ENCODE measurements around the gene CFD.
"Not testable (repeated sequence)": the region's sequence is repeated elsewhere in the genome, so short reads cannot be mapped to it uniquely, and the experiment has no call there.

CFD gene

DNA sequence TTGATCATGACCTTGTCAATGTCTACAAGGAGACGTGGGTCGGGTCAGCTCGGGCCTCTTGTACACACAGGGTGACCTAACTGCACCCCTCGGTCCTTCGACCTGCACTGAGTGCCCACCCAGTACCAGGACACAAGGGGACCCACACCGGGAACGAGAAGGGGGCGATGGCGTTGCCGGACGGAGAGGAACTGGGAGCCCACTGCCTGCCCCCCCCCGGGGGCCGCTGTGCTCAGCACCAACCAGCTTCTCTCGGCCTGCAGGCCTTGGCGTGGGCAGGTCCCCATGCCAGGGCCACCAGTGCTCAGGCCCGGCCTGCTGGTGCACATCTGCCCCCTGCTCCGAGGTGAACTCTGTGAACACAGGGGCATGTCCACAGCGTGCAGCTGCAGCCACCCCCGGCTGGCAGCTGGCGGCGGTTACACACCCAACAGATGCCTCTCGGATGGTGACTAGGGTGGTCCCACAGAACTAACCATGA lies 14.1 kb downstream of the CFD start:
- no peak for DNase-seq

DNA sequence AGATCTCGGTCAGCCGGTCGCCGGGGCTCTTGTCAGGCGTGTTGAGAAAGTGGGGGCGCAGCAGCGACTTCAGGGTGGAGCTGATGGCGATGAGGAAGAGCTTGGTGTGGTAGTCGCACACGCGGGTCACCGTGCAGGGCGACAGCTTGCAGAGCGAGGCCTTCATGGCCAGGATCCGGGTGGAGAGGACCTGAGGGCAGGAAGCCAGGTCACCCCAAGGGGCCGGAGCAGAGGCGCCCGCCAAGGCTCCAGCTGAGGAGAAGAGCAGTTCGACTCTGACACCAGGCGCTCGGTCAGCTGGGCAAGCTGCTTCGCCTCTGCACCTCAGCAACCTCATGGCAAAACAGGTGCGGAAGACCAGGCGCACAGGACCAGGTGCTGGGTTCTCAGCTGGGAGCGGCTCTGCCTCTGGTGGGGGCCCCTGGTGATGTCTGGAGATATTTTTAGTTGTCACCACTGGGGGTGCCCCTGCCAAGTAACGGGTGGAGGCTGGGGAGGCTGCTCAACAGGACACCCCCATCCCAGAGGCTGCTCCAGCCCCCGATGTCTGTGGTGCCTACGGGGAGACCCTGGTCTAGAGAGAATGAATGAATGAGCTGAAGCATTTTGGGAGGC lies 15.9 kb downstream of the CFD start:
- no peak for DNase-seq

DNA sequence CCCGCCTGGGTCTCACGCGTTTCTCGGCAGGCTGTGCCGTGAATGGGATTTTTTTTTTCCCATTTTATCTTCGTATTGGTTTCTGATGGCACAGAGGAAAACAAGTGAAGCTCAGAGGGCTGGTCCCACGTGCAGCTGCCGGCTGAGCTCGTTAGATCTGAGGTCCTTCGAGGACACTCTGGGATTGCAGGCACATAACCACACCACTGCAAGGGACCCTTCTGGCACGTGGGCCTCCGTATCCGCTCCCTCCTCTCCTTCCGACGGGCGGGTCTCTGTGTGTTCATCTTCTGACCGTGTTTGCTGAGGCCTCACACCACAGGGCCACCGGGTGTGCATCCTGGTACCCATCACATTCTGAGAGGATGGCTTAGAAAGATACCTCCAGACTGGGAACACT lies 16.6 kb downstream of the CFD start:
- DNase-seq = no peak

DNA sequence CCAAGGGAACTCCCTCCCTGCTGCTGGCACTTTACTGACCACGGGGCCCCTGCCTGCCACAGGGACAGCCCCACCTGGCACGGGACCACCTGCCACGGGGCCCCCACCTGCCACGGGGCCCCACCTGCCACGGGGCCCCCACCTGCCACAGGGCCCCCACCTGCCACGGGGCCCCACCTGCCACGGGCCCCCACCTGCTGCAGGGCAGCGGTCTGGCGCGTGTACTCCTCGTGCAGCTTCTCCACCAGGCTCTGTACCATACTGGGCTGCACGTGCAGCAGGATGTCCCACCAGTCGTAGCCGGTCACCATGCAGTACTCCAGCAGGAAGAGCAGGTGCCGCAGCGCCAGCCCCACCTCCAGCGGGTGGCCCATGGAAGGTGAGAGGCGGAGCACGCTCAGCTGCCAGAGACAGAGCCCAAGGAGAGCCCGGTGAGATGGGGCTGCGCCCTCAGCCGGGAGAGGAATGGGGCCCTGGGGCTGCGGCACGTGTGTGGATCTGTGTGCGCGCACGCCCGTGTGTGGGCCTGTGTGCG lies 17.4 kb downstream of the CFD start:
- DNase-seq = no peak

DNA sequence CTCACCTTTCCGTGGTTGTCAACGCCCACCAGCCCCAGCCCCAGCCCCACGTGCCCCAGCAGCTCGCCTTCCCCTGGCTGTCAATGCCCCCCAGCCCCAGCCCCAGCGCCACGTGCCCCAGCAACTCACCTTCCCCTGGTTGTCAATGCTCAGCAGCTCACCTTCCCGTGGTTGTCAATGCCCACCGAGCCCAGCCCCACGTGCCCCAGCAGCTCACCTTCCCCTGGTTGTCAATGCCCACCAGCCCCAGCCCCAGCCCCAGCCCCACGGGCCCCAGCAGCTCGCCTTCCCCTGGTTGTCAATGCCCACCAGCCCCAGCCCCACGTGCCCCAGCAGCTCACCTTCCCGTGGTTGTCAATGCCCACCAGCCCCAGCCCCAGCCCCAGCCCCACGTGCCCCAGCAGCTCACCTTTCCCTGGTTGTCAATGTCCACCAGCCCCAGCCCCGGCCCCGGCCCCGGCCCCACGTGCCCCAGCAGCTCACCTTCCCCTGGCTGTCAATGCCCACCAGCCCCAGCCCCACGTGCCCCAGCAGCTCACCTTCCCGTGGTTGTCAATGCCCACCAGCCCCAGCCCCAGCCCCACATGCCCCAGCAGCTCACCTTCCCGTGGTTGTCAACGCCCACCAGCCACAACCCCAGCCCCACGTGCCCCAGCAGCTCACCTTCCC lies 18.7 kb downstream of the CFD start:
- not testable (repeated sequence) for DNase-seq

DNA sequence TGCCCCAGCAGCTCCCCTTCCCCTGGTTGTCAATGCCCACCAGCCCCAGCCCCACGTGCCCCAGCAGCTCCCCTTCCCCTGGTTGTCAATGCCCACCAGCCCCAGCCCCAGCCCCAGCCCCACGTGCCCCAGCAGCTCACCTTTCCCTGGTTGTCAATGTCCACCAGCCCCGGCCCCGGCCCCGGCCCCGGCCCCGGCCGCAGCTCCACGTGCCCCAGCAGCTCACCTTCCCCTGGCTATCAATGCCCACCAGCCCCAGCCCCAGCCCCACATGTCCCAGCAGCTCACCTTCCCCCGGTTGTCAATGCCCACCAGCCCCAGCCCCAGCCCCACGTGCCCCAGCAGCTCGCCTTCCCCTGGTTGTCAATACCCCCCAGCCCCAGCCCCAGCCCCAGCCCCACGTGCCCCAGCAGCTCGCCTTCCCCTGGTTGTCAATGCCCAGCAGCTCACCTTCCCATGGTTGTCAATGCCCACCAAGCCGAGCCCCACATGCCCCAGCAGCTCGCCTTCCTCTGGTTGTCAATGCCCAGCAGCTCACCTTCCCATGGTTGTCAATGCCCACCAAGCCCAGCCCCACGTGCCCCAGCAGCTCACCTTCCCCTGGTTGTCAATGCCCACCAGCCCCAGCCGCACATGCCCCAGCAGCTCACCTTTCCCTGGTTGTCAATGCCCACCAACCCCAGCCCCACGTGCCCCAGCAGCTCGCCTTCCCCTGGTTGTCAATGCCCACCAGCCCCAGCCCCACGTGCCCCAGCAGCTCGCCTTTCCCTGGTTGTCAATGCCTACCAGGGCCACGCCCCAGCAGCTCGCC lies 19.5 kb downstream of the CFD start:
- not testable (repeated sequence) for DNase-seq

DNA sequence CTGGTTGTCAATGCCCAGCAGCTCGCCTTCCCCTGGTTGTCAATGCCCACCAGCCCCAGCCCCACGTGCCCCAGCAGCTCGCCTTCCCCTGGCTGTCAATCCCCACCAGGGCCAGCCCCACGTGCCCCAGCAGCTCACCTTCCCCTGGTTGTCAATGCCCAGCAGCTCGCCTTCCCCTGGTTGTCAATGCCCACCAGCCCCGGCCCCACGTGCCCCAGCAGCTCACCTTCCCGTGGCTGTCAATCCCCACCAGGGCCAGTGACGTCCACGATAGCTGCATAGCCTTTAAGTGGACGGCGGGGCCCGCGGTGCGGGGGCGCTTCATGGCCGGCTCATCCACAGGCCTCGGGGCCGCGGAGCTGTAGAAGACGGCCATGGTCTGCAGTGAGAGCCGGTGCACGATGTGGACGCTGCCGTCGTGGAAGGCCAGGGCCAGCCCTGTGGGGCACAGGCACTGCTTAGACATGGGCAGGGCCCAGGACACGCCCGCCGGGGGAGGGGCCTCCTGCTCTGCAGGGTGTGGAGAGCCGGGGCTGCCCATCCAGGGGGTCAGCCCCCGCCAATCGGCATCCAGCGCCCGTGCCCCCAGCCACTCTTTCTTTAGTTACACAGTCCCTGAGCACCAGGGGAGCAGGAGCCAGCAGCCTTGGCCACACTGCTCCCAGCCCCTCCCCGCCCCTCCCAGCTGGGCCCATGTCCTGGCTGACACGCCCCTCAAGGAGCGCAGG lies 20.4 kb downstream of the CFD start:
- no peak for DNase-seq

DNA sequence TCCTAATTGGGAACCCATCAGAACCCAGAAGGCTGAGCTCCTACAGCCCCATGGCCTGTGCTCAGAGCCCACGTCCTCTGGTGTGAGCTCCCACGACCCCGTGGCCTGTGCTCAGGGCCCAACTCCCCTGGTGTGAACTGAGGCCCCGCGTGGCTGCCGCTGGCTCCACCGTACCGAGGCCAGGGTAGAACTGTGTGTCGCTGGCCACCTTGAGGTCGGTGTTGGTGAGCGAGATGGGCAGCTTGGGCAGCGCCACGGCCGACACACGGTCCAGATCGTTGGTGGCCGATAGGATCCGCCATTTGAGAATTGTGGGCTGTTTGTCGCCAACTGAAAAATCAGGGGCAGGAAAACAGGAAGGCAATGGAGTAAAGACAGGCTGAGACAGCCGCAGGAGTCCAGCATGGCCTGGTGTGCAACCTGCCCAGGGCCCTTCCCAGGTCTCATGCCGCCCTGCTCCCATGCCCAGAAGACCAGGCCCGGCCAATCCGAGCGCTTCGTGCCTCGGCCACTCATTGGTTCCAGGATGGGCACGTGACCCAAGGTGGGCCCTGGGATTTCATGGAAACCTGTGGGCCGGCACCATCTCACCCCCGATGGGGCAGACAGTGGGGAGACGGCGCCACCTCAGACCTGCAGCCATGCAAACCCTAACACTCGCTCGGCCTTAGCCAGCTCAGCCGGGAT lies 22.1 kb downstream of the CFD start:
- no peak for DNase-seq

DNA sequence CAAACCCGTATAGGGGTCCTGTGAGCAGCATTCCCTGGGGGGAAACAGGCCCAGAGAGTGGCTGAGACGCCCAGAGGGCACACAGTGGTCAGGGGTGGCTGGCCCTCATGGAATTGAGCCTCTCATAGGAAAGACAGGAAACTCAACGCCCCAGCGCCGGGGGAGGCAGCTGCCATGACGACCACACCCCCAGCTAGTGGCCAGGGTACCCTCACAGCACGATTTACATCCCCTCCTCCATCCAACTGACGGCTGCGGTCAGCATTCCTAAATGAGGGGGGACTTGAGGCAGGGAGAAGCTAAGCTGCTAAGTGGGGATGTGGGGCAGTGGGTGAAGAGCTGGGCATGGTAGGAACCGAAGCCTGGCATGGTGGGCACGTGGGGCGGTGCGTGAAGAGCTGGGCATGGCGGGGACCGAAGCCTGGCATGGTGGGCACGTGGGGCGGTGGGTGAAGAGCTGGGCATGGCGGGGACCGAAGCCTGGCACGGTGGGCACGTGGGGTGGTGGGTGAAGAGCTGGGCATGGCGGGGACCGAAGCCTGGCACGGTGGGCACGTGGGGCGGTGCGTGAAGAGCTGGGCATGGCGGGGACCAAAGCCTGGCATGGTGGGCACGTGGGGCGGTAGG lies 23.5 kb downstream of the CFD start:
- DNase-seq = no peak

DNA sequence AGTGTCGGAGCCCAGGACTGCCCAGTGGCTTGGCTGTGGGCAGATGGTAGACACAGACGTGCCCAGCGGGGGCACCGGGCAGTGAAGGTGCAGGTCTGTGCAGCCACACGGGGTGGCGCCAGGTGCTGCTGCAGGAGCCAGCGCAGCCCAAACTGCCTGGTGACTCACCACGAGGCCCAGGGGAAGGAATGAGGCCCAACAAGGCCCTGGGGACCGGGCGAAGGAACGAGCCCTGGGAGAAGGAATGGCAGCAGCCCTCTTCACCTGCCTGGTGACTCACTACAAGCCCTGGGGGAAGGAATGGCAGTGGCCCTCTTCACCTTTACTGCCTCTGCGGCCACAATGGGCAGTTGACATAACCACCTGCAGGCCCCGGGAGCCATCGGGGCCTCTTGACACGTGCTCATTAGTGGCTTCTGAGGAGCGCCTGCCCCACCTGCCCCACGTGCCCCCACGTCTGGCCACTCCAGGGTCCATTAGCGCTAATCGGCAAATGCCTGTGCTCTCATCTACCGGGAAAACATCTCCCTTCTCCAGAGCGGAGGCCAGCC lies 24.3 kb downstream of the CFD start:
- DNase-seq = no peak

DNA sequence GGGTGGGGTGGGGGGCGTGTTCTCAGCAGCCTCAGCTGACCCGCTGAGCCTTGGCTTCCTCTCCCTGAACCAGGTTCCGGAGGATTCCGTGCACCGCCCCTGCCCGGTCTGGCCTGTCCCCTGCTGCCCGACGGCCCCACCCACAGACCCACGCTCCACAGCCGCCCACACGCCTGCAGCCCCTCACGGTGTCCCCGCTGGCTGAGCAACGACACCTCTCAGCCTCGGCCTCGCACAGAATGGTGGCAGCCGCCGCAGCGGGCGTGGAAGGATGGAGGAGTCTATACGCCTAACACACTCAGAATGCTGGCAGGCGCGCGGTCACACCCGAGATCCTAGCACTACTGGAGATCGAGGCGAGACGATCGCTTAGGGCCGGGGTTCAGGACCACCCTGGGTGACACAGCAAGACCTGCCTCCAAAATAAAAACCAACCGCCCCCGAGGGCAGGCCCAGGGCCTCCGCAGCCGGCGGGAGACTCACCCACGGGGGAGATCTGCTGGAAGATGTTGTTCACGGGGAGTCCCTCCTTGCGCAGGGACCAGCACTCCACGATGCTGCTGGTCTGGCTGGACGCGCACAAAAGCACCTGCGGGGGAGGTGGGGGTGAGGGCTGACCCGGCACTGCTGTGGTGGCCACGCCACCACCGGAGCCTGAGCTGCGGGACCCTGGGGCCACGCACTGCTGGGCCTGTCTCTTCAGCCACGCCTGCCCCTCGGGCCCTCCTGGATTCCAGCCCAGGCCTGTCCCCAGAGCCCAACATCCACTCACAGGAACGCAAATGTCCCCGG lies 25.2 kb downstream of the CFD start:
- no peak for DNase-seq

DNA sequence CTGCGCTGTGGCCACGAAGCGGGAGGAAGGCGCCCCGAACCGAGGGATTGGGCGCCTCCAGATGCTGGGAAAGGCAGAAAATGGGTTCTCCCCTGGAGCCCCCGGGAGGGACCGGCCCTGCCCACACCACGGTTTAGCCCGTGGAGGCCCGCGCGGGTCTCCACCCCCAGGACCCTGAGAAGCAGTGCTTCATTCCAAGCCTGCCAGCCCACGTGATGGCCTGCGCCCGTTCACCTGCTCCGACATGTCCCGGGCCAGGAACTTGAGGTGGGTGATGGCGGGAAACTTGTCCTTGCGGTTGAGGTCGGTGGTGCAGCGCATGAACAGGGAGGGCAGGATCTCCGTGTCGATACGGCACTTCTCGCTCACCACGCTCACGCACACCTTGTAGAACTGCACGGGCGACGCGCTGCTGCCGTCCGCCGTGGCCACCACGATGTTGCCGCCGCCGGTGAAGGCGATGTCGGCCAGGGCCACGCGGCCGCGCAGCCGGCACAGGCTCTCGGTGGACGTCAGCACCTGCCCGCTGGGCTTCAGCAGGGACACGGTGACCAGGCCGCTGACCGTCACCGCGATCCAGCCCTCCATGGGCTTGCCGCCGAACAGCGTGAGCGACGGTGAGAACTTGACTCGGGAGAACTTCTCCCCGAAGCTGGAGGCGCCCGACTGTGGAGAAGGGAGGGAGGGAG lies 26.2 kb downstream of the CFD start:
- DNase-seq = no peak

DNA sequence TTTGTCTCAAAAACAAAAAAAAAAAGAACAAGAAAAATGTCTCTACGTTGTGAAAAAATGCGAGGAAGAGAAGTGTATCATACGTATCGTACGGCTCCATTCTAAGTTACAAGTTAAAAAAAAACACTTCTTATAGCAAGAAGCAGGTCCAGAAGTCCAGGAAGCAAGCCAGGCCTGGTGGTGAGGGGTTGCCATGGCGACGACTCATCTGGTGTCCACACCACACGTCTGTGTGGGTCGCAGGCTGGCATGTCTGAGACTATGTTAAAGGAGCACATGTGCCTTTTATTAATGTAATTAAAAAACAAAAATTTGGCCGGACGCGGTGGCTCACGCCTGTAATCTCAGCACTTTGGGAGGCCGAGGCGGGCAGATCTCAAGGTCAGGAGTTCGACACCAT lies 27.6 kb downstream of the CFD start:
- no peak for DNase-seq

DNA sequence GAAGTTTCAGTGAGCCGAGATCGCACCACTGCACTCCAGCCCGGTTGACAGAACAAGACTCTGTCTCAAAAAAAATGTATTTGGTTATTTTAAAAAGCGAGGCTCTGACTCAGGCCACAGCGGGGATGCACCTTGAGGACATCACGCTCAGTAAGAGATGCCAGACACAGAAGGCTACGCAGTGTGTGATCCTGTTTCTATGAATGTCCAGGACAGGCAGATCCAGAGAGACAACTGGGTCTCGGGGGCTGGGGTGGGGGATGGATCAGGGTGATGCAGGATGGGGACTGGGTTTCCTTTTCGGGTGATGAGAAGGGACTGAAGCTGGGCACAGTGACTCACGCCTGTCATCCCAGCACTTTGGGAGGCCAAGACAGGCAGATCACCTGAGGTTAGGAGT lies 28.1 kb downstream of the CFD start:
- no peak for DNase-seq

DNA sequence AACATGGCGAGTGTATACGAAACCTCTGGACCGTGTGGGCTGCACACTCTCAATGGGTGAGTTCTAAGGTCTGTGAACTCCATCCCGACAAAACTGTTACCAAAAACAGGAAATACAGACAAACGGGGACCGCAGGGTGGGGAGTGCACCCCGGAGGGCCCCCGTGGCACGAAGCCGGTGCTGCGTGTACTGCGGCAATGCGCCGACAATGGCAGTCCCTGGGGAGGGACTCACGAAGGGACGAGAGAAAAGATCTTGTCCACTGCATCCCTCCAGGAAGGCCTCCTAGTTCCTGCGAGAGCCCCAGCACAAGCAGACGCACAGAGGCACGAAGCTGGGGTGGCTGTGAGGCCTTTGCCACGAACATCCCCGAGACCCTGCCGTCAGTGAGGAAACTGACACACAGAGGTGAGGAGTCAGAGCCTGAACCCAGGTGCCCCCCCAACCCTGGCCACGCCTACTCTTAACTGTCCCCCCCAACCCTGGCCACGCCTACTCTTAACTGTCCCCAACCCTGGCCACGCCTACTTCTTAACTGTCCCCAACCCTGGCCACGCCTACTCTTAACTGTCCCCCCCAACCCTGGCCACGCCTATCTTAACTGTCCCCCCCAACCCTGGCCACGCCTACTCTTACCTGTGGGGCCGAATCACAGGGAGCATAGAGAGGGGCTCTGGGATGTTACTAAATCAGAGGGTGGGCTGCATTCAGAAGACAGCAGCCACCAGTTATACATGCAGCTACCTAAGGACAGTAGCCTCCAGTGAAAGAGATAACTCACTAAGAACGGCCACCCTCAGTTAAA lies 29.3 kb downstream of the CFD start:
- DNase-seq = no peak

DNA sequence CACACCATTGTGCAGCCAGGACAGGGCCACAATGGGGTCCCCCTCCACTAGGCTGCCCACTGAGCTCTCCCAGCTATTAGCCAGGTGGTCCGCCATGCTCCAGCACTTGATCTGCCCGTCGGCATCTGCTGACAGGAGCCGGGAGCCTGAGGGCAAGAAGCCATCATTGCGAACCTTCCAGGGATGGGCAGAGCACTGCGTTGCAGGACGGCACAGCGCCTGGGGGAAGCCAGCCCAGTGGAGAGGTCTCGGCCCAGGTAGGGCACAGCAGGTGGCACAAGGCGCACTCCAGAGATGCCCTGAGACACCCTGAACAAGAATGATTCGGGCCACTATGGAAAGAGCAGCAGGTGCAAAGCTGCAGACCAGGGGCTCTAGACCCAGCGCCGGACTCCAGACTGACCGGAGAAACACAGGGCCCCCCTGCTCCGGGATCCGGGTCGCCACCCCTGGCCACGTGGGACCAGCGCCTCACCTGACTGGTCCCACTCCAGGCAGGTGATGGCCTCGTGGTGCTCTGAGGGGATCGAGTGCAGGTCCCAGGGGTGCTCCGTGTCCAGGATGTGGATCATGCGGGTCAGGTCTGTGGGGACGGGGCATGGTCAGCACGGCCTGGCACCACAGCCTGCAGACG lies 30.3 kb downstream of the CFD start:
- no peak for DNase-seq

DNA sequence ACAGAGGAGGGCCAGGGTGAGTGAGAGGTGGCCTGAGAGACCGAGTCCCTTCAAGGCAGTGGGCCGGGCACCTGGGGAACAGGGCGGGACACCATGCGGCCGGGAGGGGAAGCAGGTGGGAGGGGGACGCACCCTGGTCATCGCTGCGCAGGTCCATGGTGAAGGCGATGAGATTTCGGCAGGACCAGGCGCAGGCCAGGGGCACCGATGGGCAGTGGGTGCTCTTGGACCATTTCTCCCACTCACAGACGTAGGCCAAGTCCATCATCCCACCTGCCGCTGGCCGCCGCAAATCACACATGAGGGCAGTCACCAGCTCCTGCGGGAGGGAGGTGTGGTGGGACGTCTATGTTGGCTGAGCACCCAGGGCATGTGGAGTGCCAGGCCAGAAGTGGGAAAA lies 31.4 kb downstream of the CFD start:
- no peak for DNase-seq

DNA sequence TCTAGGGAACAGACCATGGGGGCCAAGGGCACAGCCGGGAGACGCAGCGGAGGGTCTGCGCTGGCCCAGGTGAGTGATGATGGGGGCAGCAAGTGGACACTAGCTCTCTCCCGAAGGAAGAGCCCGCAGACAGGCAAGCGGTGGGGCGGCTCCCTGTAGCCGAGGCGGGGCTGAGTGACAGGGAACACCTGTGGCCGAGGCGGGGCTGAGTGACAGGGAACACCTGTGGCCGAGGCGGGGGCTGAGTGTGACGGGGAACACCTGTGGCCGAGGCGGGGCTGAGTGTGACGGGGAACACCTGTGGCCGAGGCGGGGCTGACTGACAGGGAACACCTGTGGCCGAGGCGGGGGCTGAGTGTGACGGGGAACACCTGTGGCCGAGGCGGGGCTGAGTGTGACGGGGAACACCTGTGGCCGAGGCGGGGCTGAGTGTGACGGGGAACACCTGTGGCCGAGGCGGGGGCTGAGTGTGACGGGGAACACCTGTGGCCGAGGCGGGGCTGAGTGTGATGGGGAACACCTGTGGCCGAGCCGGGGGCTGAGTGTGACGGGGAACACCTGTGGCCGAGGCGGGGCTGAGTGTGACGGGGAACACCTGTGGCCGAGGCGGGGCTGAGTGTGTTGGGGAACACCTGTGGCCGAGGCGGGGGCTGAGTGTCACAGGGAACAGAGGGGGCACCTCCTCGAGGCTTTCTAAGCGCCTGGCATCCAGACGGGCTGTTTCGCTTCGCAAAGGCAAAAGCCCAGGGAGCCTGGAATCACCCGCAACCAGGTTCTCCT lies 32.1 kb downstream of the CFD start:
- not testable (repeated sequence) for DNase-seq
